Activated CD8-positive, alpha-beta memory T cell treated with anti-CD3 and anti-CD28 coated beads, Interleukin-2, amount 50 U/mL, for 48 hours (primary cell): Measurements from ENCODE around the gene ARHGAP28.
"Not testable (repeated sequence)": the region's sequence is repeated elsewhere in the genome, so short reads cannot be mapped to it uniquely, and the experiment has no call there.

Source experiments
- DNase-seq: peaks from one replicate; pipeline ENCODE4 v3.0.0-alpha.2; 2020

ARHGAP28 gene

DNA sequence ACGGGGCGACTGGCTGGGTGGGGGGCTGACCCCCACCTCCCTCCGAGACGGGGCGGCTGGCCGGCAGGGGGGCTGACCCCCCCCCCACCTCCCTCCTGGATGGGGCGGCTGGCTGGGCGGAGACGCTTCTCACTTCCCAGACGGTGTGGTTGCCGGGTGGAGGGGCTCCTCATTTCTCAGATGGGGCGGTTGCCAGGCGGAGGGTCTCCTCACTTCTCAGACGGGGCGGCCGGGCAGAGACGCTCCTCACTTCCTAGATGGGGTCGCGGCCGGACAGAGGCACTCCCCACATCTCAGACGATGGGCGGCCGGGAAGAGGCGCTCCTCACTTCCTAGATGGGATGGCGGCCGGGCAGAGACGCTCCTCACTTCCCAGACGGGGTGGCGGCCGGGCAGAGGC, 98.0 kb downstream of the ARHGAP28 start:
- DNase-seq, result not testable (repeated sequence)

DNA sequence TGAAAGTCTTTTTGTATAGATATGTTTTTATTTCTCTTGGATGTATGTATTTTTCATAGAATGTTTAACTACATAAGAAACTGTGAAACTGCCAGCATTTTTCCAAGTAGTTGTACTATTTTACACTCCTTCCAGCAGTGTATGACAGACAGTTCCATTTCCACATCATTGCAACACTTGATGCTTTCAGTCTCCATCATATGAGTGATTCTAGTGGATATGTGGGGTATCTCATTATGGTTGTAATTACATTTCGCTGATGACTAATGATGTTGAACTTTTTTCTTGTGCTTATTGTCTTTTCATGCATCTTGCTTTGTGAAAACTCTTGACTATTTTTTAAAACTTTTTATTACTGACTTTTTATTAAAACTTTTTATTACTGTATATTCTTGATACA, 101.4 kb downstream of the ARHGAP28 start:
- no peak for DNase-seq

DNA sequence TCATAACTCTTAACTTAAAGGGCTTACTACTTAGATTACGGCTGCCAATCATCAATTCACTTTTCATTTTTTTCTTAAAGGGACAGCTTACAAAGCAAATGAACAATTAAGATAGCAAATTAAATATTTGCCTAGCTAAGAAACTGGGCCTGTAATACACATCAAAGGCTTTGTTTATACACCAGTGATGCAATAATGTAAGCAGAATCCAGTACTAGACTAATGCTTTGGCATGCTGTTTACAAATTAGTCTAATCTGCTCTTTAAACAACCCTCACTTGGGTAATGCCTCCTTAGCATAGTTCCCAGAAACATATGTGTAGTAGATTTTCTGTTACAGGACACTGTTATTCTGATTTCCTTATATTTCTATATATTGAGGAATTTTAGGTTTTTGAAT, 105.8 kb downstream of the ARHGAP28 start:
- no peak for DNase-seq

DNA sequence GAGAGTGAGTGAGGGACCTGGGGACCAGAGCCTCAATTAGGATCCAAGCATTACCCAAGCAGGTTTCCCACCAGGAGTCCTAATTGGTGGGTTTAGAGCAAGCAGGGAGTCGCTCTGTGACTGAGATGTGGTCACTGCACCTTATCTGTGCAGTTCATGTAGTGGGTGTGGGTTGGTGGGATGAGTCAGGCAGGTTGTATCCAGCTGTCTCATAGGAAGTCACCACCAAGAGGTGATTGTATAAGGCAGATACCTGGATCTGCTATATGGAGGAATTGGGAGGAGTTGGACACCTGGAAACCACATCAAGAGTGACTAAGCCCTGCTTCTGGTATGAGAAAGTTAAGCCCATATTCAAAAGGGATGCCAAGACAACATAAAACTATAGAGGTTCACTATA, 106.8 kb downstream of the ARHGAP28 start:
- no peak for DNase-seq

DNA sequence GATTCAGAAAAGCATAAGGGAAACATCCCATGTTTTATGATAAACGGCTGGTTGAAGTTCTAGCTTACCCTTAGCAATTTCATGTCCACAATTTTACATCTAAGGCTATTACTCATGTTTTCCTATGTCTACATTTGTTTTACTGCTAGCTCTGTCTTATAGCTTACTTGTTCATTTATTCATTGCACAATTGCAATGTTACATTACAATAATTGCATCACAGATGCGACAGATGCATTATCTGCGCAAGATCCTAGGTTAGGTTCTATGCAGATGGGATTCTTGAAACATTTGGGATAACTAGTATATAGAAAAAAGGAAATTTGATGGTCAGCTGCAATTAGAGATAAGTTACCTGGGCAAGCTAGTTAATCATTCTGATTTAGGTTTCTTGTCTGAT, 108.4 kb downstream of the ARHGAP28 start:
- no peak for DNase-seq

DNA sequence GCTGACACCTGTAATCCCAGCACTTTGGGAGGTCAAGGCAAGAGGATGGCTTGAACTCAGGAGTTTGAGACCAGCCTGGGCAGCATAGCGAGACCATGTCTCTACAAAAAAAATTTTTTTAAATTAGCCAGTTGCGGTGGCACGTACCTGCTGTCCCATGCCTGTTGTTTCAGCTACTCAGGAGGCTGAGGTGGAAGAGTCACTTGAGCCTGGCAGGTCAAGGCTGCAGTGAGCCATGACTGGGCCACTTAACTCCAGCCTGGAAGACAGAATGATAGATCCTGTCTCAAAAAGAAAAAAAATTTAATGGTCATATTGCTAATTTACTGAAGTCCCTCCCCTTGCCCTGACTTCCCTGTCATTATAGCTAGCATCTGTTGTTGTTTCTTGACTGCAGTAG, 112.6 kb downstream of the ARHGAP28 start:
- DNase-seq, result no peak

DNA sequence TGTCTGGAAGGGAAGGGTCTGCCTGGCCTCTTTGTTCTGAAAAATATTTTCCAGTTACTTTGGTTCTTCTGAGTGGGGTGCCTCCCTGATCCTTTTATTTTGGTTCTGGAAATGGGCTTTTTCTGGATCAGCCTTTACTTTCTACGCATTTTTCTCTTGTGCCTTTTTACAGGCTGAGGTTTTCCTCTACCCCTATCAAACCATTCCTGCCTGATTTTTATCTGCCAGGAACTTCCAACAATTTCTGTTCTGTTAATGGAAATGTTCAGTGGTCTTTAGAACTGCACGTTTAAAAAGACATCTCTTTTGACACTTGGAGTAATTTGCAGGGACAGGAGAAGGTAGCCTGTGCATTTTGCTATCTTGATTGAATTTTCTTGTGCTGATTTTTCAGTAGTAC, 113.8 kb downstream of the ARHGAP28 start:
- DNase-seq, result no peak

DNA sequence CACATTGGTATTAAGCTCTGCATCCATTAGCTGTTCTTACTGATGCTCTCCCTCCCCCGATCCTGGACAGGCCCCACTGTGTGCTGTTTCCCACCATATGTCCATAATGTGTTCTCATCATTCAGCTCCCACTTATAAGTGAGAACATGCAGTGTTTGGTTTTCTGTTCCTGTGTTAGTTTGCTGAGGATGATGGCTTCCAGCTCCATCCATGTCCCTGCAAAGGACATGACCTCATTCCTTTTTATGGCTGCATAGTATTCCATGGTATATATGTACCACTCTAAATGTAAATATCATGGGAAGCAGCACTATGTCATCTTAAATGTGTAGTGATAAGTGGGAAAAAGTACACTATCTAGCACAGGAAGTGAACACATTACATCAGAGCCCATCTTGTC, 116.0 kb downstream of the ARHGAP28 start:
- DNase-seq, result not testable (repeated sequence)

DNA sequence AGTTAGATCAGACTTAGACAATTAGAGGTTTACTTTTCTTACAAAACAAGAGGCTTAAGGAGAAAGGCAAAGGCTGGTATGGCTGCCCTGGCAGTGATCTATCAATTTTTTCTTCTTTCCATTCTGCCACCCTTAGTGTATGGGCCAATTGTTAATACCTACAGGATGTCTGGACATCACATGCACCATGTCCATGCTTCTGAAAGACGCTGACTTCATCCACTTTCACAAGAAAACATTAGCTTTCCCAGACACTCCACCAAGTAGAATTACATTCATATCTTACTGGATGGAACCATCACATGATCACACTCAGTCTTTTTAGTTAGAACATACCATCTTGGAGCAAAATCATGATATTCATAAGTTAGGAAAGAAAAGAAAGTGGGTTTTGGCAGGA, 120.9 kb downstream of the ARHGAP28 start:
- no peak for DNase-seq

DNA sequence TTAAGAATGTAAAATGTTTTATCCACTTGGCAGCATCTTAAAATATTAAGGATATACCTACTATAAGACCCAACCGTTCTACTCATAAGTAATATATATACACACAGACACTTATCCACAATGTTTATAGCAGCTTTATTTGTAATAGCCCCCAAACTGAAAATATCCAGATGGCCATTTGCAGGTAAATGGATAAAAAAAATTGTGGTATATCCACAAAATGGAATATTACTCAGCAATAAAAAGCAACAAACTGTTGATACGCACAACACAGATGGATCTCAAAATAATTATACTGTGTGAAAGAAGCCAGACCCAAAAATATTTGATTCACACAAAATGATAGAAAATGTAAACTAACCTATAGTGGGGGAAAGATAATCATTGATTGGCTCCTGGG, 122.0 kb downstream of the ARHGAP28 start:
- no peak for DNase-seq

DNA sequence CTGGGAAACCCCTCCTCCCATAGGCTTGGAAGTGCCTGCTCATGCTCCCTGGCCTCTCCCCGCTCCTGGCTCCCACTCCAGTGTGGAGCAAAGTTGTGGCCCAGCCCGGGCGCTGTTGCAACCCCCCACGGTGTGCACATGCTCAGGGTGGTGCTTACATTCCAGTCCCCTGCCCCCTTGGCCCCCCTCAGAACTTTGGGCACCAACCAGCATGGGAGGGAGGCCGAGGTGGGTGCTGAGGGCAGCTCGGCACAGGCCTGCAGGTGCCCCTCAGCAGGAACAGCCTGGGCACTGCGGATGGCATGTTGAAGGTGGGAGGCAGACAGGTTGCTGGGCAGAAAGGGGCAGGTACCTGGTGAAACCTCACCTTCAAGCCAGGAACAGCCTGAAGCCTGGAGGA, 125.3 kb downstream of the ARHGAP28 start:
- DNase-seq, result no peak

DNA sequence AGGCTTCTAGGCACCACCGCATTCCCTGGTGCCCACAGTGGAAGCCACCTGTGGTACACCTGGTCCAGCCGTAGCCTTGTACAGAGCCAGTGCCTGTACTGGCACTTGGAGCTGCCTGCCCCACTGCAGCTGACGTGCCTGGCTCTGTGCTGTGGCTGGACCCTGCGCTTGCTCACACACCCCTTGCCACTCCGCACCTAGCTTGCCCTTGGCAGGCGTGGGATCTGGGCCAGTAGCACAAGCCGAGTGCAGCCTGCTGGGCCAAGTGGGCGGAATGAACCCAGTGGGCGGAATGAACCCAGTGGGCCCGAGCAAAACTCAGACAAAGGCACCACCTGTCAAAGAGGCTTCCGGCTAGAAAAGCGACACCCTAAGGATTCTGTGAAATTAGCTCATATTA, 126.3 kb downstream of the ARHGAP28 start:
- no peak for DNase-seq

DNA sequence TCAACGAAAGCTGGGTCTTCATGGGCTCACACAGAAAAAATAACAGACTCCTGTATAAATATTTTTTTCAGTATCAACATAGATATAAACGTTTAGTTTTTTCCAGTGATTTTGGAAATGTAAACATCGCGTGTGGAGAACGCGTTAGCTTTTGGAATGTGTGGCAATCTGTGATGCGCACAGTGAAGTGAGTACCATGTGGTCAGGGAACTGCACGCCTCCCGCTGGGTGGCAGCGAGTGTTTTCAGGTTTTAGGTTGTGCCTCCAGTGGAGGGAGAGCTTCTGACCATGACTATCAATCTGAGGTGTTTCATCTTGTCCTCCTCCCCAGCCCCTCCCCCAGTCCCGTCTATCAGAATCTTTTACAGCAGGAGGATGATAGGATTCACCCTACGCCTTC, 127.8 kb downstream of the ARHGAP28 start:
- no peak for DNase-seq

DNA sequence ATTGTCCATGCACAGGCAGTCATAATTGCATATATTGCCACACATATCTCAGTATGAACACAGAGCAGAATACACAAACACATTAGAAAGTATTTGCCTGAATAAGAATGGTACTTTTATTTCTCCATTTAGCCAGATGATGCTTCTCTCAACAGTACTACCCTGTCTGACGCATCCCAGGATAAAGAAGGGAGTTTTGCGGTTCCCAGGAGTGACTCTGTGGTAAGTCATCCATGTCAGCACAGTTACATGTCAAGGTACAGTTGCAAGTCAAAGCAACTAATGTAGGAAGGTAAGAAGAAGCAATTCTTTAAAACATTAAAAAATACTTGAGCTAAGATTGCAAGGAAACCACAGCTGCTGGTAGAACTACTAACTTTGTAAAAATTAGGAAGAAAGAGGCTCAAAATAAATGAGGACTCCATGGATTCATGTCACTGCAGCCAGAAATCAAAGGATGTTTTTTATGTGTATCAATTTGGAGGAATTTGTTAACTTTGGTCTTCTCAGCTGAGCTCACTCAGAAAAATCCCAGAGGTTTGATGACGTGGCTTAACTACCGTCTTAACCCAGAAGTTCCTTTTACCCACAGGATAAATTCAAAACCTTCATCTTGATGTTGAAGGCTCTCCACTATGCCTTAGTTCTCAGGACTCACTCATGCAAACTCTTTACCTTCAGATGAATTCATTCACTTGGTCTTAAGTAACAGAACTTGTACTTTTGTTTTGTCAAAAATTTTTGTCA, 130.3 kb downstream of the ARHGAP28 start:
- DNase-seq, result no peak

DNA sequence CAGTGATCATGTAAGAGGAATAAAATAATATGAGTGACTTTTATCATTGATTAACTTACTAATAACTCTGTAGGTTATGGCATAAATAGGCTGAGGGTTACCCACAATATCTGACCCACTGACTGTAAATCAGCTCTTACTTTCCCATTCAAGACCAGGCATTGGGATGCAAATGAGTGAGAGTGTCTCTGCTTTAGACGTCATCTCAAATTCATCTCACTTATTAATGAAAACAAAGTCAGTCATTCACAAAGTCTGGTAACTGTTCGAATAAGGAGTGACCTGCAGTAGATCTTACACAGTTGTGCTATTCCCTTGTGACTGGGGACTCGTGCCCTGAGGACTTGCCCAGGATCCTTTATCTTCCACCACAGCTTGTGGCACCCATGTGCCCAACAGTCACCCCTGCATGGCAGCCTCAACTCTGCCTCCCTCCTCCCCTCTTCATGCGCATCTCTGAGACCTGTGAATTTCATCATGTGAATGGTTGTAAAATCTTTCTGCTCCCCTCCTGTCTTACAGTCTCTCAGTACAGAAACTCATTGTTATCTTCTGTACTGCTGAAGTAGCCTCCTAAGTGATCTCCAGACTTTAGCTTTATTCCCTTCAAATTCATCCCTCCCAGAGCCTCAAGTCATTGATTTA, 131.4 kb downstream of the ARHGAP28 start:
- DNase-seq, result no peak

DNA sequence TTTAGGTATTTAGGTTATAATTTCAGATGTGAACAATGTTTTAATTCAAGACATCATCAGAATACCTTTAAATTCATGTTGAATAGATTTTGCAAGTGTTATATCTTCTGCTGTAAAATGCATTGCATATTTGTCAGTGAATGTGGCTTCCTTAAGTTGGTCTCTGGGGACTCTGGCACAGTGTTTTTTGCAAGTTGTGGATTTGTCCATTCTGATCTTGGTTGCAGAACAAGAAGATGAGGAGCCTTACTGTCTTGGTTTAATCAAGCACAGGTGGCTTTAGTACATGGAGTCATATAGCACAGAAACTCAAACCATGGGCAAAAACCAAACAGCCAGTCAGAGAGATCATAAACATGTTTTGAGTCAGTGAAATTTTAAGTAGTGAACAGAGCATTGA, 135.7 kb downstream of the ARHGAP28 start:
- no peak for DNase-seq

DNA sequence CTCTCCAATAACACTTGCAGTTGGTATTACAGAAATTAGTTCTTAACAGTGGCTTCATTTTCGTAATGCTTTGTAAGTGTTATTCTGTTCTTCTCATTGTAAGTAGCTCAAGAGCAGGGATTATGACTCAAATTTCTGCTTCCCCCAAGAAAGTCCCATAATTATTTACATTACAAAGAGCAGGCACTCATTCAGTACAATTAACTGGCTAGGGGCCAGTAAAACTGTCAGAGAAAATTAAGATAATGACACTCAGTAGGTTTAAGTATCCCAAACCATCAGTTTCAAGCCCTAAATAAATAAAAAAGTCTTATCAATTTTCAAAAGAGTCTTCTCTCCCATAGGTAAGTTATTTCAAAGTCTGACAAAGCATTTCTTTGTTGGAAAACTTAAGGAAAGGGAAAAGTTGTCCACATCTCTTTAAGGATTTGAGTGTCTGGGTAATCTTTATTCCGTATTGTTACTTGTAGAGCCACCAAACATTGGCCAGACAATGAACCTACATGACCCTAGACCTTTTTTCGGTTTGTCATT, 137.1 kb downstream of the ARHGAP28 start:
- no peak for DNase-seq

DNA sequence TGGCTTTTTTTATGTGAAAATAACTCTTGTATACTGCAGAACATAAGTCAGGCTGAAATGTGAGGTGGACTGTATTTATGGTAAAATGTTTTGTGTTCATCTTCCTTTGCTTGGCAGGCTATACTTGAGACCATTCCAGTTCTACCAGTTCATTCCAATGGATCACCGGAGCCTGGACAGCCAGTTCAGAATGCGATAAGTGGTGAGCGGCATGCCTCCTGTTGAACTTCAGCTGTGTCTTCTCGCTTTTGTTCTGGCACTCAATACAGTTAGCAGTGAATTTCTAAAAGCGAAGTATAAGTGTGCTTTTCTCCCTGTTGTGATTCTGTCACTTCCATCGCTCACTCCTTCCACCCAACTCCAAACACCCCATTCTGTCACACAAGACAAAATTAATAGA, 138.5 kb downstream of the ARHGAP28 start:
- no peak for DNase-seq

DNA sequence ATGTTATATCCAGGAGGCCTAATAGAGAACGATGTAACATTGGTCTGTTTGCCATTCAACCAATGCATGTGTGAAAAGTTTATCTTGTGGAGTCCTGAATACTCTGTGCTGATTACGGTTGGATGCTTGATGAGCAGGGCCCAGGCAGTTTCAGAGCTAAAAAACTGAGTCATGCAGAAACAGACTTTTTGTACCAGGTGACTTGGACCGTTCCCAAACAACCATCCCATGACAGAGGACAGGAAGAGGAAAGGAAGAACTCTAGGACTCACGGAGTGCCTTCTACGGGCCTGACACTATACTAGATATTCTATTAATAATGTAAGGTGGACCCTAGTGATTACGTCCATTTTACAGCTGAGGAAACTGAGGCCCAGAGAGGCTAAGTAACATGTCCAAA, 142.1 kb downstream of the ARHGAP28 start:
- DNase-seq, result no peak

DNA sequence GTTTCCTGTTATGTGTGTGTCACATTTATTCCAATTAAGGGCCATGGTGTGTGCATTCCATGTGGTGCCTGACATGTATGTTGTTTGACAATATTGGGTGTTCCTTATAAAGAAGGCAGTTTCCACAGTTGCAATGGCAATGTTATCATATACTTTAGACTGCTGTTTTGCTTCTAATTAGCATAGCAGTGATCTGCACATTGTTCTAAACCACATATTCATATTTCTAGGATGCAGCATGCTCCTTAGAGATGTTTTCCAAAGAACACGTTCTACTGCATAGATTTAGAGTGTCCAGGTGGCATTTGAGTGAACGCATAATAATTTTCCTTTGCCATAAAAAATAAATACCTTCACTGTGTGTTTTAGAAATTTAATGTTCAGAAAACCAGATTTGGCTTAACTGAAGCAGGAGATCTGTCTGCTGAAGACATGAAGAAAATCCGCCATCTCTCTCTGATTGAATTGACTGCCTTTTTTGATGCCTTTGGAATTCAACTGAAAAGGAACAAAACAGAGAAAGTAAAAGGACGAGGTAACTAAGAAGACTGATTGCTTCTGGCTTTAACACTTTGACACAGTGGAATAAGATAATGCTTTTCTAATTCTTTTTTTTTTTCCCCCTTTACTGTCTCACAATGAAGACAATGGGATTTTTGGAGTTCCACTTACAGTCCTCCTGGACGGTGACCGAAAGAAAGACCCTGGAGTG, 143.7 kb downstream of the ARHGAP28 start:
- no peak for DNase-seq

DNA sequence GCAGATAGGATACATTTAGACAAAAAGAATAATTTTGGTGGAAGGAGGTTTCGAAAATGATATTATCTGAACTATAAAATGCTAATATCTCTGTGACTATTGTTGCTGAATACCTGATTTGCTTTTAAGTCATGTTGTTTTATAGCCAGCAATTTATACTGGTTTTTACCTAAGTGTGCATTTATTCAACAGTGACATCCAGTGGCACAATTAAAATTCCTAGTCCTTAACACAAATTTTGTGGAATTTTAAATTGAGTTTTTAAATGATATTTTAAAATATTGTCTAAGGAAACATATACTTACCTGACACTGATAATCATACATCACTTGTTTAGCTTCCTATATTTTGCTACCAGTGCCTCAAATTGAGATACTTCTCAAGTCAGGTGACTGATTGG, 144.8 kb downstream of the ARHGAP28 start:
- no peak for DNase-seq

DNA sequence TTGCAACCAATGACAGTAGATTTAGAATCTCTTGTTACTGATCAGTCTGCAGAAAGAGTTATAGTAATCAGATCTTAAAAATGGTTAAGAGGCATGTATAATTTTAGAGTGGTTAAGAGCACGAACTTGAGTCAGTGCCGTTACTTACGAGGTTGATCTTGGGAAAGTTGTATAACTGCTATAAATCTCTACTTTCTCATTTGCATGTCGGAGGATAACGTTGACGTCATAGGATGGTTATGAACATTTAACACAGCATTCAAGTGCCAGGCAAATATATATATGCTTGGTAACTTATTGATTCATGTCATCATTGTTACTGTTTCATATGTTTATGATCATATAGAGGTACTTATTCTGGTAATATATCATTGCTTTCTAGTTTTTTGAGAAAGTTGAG, 146.2 kb downstream of the ARHGAP28 start:
- DNase-seq, result no peak

DNA sequence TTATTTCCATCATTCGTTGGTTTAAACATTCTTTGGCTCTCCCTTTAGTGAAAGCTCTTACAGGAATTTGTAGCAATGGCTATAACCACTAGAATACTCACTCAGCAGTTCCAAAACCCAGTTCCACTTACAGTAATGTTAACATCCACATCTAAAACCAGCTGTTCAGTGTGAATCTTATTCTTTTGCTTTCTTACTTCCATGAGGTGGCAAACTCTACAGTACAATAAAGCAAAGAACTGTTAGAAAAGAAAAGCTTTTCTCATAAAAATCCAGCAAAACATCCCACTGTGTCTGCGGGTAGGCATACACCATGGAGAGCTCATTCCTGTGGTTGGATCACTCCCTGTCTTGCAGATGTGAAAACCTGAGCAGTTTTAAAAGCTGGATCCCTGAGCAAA, 147.1 kb downstream of the ARHGAP28 start:
- no peak for DNase-seq

DNA sequence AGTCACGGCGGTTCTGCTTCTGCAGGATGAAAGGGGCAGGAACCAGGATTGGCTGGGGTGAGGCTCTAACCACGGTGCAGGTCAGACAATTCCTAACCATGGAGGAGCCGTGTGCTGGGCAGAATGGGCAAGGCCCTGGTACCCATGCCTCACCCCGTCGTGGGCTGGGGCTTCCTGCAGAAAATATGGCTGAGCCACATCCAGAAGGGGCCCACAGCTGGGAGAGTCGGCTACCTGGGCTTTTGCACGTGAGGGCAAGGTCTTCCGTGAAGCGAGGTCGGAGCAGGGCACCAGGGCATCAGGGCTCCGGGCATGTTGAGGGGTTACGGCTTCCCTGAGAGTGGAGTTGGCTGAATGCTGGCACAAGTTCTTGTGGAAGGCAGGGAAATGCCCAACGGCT, 147.8 kb downstream of the ARHGAP28 start:
- no peak for DNase-seq
